ENCODE measurements around the gene SCN3A. TPM values are rescaled to one million over a fixed set of nuclear protein-coding genes. Genes with fewer than 3 reads are reported as not detected.

Gene SCN3A
- total RNA-seq (5.9 TPM), polyA plus RNA-seq (3.0 TPM)
- long read RNA-seq, donor 1 = 0 reads
- long read RNA-seq, donor 2 = 0 reads
- long read RNA-seq, donor 3 = 0 reads
- long read RNA-seq, donor 4 = 0 reads
- long read RNA-seq, donor 5 = 0 reads
- long read RNA-seq, donor 6 = 0 reads
- long read RNA-seq, donor 7 = 0 reads
- long read RNA-seq, donor 8 = 0 reads
- long read RNA-seq, donor 9 = 0 reads
- long read RNA-seq, donor 10 = 0 reads

GRCh38 chr2:165203689-165204559 is at the start of gene SCN3A:
SCN3A (minus strand) TSS chr2:165204050; CDS start chr2:165176394, 27,656 bp downstream.
- H3K27ac ChIP-seq (ENCODE audit: low read depth in 1 of 2, low read length in 1 of 2) = peak within 1 kb of the TSS in 1 of 2 donors; percentile 40
- H3K36me3 ChIP-seq (ENCODE audit: control insufficient read depth in 2 of 2, insufficient read depth in 2 of 2, low read length in 1 of 2) = no peaks in the 10 kb centered on the region
- DNase-seq (ENCODE audit: low read depth in 6 of 9, low spot score in 9 of 9) = peak; percentile 16 to 80 (median 50)
- no peaks in the 10 kb centered on the region for H3K4me1 ChIP-seq (ENCODE audit: control insufficient read depth in 2 of 2, insufficient read depth in 2 of 2, low read length in 2 of 2)
- H3K27me3 ChIP-seq (ENCODE audit: control insufficient read depth in 2 of 2, insufficient read depth in 1 of 2, low read length in 1 of 2) = no peaks in the 10 kb centered on the region
- no peaks in the 10 kb centered on the region for H3K9me3 ChIP-seq (ENCODE audit: control insufficient read depth in 2 of 2, insufficient read depth in 1 of 2, low read length in 1 of 2)
- H3K4me3 ChIP-seq (ENCODE audit: low read length in 2 of 2) = peak within 1 kb of the TSS; percentile 2 to 34
- 25% methylated on average over 8 of the region's 8 CpGs for WGBS

- no peak for DNase-seq (ENCODE audit: low read depth in 6 of 9, low spot score in 9 of 9)
- no peak overlapping the region for H3K4me3 ChIP-seq (ENCODE audit: low read length in 2 of 2)
- no peak overlapping the region for H3K27ac ChIP-seq (ENCODE audit: low read depth in 1 of 2, low read length in 1 of 2)
- no peaks in the 10 kb centered on the region for H3K9me3 ChIP-seq (ENCODE audit: control insufficient read depth in 2 of 2, insufficient read depth in 1 of 2, low read length in 1 of 2)
- H3K4me1 ChIP-seq (ENCODE audit: control insufficient read depth in 2 of 2, insufficient read depth in 2 of 2, low read length in 2 of 2) = no peaks in the 10 kb centered on the region
- H3K36me3 ChIP-seq (ENCODE audit: control insufficient read depth in 2 of 2, insufficient read depth in 2 of 2, low read length in 1 of 2) = no peaks in the 10 kb centered on the region
- H3K27me3 ChIP-seq (ENCODE audit: control insufficient read depth in 2 of 2, insufficient read depth in 1 of 2, low read length in 1 of 2) = no peaks in the 10 kb centered on the region
Observed at GRCh38 chr2:165253178-165253577, 49.3 kb upstream of the SCN3A start.

GRCh38 chr2:165251366-165251765 is 47.5 kb upstream of the SCN3A start:
- WGBS = 76% methylated on average over 4 of the region's 4 CpGs
- no peaks in the 10 kb centered on the region for H3K4me1 ChIP-seq (ENCODE audit: control insufficient read depth in 2 of 2, insufficient read depth in 2 of 2, low read length in 2 of 2)
- no peaks in the 10 kb centered on the region for H3K27me3 ChIP-seq (ENCODE audit: control insufficient read depth in 2 of 2, insufficient read depth in 1 of 2, low read length in 1 of 2)
- no peak overlapping the region for H3K4me3 ChIP-seq (ENCODE audit: low read length in 2 of 2)
- H3K36me3 ChIP-seq (ENCODE audit: control insufficient read depth in 2 of 2, insufficient read depth in 2 of 2, low read length in 1 of 2) = no peaks in the 10 kb centered on the region
- no peaks in the 10 kb centered on the region for H3K9me3 ChIP-seq (ENCODE audit: control insufficient read depth in 2 of 2, insufficient read depth in 1 of 2, low read length in 1 of 2)
- no peak for DNase-seq (ENCODE audit: low read depth in 6 of 9, low spot score in 9 of 9)
- no peak overlapping the region for H3K27ac ChIP-seq (ENCODE audit: low read depth in 1 of 2, low read length in 1 of 2)

GRCh38 chr2:165248238-165248637 is 44.4 kb upstream of the SCN3A start:
- H3K27me3 ChIP-seq (ENCODE audit: control insufficient read depth in 2 of 2, insufficient read depth in 1 of 2, low read length in 1 of 2) = no peaks in the 10 kb centered on the region
- DNase-seq (ENCODE audit: low read depth in 6 of 9, low spot score in 9 of 9) = no peak
- no peaks in the 10 kb centered on the region for H3K4me1 ChIP-seq (ENCODE audit: control insufficient read depth in 2 of 2, insufficient read depth in 2 of 2, low read length in 2 of 2)
- no peak overlapping the region for H3K27ac ChIP-seq (ENCODE audit: low read depth in 1 of 2, low read length in 1 of 2)
- 82% methylated on average over 2 of the region's 2 CpGs for WGBS
- no peaks in the 10 kb centered on the region for H3K9me3 ChIP-seq (ENCODE audit: control insufficient read depth in 2 of 2, insufficient read depth in 1 of 2, low read length in 1 of 2)
- no peaks in the 10 kb centered on the region for H3K36me3 ChIP-seq (ENCODE audit: control insufficient read depth in 2 of 2, insufficient read depth in 2 of 2, low read length in 1 of 2)
- H3K4me3 ChIP-seq (ENCODE audit: low read length in 2 of 2) = no peak overlapping the region

- WGBS = 64% methylated on average over 5 of the region's 5 CpGs
- no peak overlapping the region for H3K27ac ChIP-seq (ENCODE audit: low read depth in 1 of 2, low read length in 1 of 2)
- H3K4me3 ChIP-seq (ENCODE audit: low read length in 2 of 2) = no peak overlapping the region
- no peaks in the 10 kb centered on the region for H3K27me3 ChIP-seq (ENCODE audit: control insufficient read depth in 2 of 2, insufficient read depth in 1 of 2, low read length in 1 of 2)
- no peak for DNase-seq (ENCODE audit: low read depth in 6 of 9, low spot score in 9 of 9)
- no peaks in the 10 kb centered on the region for H3K9me3 ChIP-seq (ENCODE audit: control insufficient read depth in 2 of 2, insufficient read depth in 1 of 2, low read length in 1 of 2)
- no peaks in the 10 kb centered on the region for H3K36me3 ChIP-seq (ENCODE audit: control insufficient read depth in 2 of 2, insufficient read depth in 2 of 2, low read length in 1 of 2)
- H3K4me1 ChIP-seq (ENCODE audit: control insufficient read depth in 2 of 2, insufficient read depth in 2 of 2, low read length in 2 of 2) = no peaks in the 10 kb centered on the region
Observed at GRCh38 chr2:165245081-165245793, 41.4 kb upstream of the SCN3A start.

GRCh38 chr2:165240916-165241315 is 37.1 kb upstream of the SCN3A start:
- WGBS = 95% methylated on average over 2 of the region's 2 CpGs
- no peaks in the 10 kb centered on the region for H3K27me3 ChIP-seq (ENCODE audit: control insufficient read depth in 2 of 2, insufficient read depth in 1 of 2, low read length in 1 of 2)
- DNase-seq (ENCODE audit: low read depth in 6 of 9, low spot score in 9 of 9) = no peak
- no peaks in the 10 kb centered on the region for H3K36me3 ChIP-seq (ENCODE audit: control insufficient read depth in 2 of 2, insufficient read depth in 2 of 2, low read length in 1 of 2)
- no peak overlapping the region for H3K4me3 ChIP-seq (ENCODE audit: low read length in 2 of 2)
- H3K27ac ChIP-seq (ENCODE audit: low read depth in 1 of 2, low read length in 1 of 2) = no peak overlapping the region
- H3K4me1 ChIP-seq (ENCODE audit: control insufficient read depth in 2 of 2, insufficient read depth in 2 of 2, low read length in 2 of 2) = no peaks in the 10 kb centered on the region
- no peaks in the 10 kb centered on the region for H3K9me3 ChIP-seq (ENCODE audit: control insufficient read depth in 2 of 2, insufficient read depth in 1 of 2, low read length in 1 of 2)

- WGBS = 91% methylated on average over 4 of the region's 4 CpGs
- Histone ChIP-seq H3K27ac (ENCODE audit: low read depth in 1 of 2, low read length in 1 of 2) (no peak overlapping the region), H3K9me3 (ENCODE audit: control insufficient read depth in 2 of 2, insufficient read depth in 1 of 2, low read length in 1 of 2) (no peaks in the 10 kb centered on the region), H3K27me3 (ENCODE audit: control insufficient read depth in 2 of 2, insufficient read depth in 1 of 2, low read length in 1 of 2) (no peaks in the 10 kb centered on the region), H3K4me3 (ENCODE audit: low read length in 2 of 2) (no peak overlapping the region), H3K4me1 (ENCODE audit: control insufficient read depth in 2 of 2, insufficient read depth in 2 of 2, low read length in 2 of 2) (no peaks in the 10 kb centered on the region), H3K36me3 (ENCODE audit: control insufficient read depth in 2 of 2, insufficient read depth in 2 of 2, low read length in 1 of 2) (no peaks in the 10 kb centered on the region)
- DNase-seq (ENCODE audit: low read depth in 6 of 9, low spot score in 9 of 9) = no peak
Observed at GRCh38 chr2:165239856-165240515, 36.1 kb upstream of the SCN3A start.

- no peaks in the 10 kb centered on the region for H3K9me3 ChIP-seq (ENCODE audit: control insufficient read depth in 2 of 2, insufficient read depth in 1 of 2, low read length in 1 of 2)
- H3K36me3 ChIP-seq (ENCODE audit: control insufficient read depth in 2 of 2, insufficient read depth in 2 of 2, low read length in 1 of 2) = no peaks in the 10 kb centered on the region
- no peaks in the 10 kb centered on the region for H3K4me1 ChIP-seq (ENCODE audit: control insufficient read depth in 2 of 2, insufficient read depth in 2 of 2, low read length in 2 of 2)
- WGBS = 36% methylated on average over 3 of the region's 3 CpGs
- H3K27me3 ChIP-seq (ENCODE audit: control insufficient read depth in 2 of 2, insufficient read depth in 1 of 2, low read length in 1 of 2) = no peaks in the 10 kb centered on the region
- peak in 7 of 9 donors; percentile 5 to 59 (median 17) for DNase-seq (ENCODE audit: low read depth in 6 of 9, low spot score in 9 of 9)
- H3K27ac ChIP-seq (ENCODE audit: low read depth in 1 of 2, low read length in 1 of 2) = no peak within 1 kb of the TSS
- H3K4me3 ChIP-seq (ENCODE audit: low read length in 2 of 2) = no peak within 1 kb of the TSS
Observed at GRCh38 chr2:165239230-165239629, 35.4 kb upstream of the SCN3A start, which contains the start of gene SCN2A. SCN2A (plus strand) TSS chr2:165239414; CDS start chr2:165295824, 56,410 bp downstream.
